HG03354 (cell line): Measurements from ENCODE around the gene RAB14.
"Not testable (repeated sequence)": the region's sequence is repeated elsewhere in the genome, so short reads cannot be mapped to it uniquely, and the experiment has no call there.

Experiments
- ATAC-seq: cut with Tn5 transposase; IDR thresholded peaks from one replicate; pipeline ENCODE4 v1.9.1; 2021; ENCODE audit warnings: mild to moderate bottlenecking; ENCODE audit not compliant: unreplicated experiment, poor library complexity, severe bottlenecking

The RAB14 gene

GRCh38 chr9:121171236-121171635, 30.4 kb downstream of the RAB14 start:
- no peak for ATAC-seq

DNA sequence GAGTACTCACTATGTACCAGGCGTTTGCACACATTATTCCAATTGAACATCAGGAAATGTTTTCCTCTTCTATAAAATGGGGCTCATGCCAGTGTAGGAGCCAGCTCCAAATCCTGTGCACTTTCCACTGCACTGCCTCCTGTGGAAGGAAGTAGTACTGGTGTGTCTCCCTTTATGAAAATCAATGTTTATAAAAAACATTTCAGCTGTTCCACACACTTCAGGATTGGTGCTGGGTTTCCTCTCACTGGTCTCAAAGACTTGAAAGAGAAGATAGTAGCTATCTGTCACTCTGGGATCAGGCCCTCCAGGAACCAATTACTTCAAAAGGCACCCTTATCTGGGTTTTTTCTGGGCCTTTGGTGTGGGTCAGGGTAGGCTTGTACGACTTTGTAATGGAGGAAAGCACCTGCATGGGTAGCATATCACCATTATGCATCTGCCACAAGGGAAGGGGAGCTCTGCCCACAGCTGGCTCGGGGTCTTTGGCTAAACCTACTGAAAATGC, 32.5 kb downstream of the RAB14 start:
- ATAC-seq: no peak

DNA sequence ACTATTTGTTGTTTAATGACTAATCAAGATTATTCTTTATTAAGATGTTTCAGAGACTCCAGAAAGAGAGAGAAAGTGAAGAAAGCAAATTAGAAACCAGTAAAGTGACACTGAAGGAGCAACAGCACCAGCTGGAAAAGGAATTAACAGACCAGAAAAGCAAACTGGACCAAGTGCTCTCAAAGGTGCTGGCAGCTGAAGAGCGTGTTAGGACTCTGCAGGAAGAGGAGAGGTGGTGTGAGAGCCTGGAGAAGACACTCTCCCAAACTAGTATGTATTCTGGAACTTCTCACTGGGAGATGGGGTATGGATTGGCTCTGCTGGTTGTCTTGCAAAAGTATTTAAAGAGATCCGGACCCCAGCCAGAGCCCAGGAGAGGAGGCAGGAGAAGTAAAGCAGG, 33.6 kb downstream of the RAB14 start:
- ATAC-seq: no peak

- no peak for ATAC-seq
These were observed 41.6 kb downstream of the RAB14 start for GRCh38 chr9:121160025-121160424.

DNA sequence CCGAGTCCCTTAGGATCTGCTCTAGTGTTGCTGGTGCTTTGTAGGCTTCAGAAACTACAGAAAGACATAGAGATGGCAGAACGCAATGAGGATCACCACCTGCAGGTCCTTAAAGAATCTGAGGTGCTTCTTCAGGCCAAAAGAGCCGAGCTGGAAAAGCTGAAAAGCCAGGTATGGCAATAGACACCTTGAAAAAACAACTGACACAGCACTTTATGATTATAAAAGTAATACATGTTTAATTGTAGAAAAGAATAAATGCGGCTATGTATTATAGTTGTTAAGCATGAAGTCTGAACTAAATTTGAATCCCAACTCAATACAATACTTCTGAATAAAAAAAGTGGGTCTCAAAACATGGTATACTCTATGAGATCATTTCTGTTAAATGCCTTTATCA, 43.7 kb downstream of the RAB14 start:
- no peak for ATAC-seq

- peak; percentile 80 for ATAC-seq
These were observed 45.4 kb downstream of the RAB14 start for GRCh38 chr9:121156263-121156731.

GRCh38 chr9:121154782-121155181, 46.9 kb downstream of the RAB14 start:
- ATAC-seq: no peak

DNA sequence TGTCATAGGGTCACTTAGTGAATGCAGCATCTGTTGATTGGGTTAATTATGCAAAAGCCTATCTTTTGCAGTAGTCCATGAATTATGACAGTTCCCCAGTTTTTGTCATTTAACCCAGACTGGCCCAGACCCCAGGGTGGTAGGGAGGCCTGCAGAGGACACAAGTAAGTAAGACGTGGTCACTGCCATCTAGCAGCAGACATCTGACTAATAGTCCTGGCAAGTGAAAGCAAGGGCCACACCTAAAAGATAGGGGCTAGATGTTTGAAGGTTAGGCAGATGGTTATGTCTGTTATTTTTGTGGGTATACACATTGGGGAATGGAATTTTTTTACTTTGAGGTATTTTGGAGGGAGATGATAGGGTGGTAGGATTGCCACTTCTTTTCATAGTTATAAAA, 48.0 kb downstream of the RAB14 start:
- no peak for ATAC-seq

GRCh38 chr9:121150188-121150587, 51.5 kb downstream of the RAB14 start:
- no peak for ATAC-seq

- no peak for ATAC-seq
These were observed 57.2 kb downstream of the RAB14 start for GRCh38 chr9:121144482-121144881.

- ATAC-seq: no peak
These were observed 57.9 kb downstream of the RAB14 start for GRCh38 chr9:121143771-121144170.

DNA sequence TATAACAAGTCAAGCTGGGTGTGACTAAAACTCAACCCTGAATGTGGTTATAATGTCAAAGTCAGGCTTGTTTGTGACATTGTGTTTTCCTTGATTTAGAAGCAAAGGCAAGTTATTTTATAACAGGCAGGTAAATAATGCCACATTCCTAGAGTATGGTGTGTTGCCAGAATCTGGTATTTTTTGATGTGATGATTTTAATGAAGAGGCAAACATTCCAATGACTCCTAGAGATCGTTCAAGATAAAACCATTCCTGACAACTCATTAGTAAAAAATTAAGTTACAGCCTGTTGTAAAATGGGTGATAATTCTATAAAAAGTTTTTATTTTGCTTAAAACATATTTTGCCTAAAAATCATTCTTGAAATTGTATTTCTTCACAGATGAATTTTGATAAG, 60.0 kb downstream of the RAB14 start:
- no peak for ATAC-seq

DNA sequence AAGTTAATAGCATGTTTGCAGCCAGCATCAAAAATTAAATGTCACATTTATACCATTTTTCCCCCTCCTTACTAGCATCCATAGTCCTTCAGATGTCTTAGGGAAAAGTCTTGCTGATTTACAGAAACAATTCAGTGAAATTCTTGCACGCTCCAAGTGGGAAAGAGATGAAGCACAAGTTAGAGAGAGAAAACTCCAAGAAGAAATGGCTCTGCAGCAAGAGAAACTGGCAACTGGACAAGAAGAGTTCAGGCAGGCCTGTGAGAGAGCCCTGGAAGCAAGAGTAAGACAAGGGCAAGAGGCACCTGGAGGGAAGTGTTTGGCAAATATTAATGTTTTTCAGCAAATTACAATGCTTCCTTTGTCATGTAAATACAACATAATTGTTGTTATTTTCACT, 60.4 kb downstream of the RAB14 start:
- ATAC-seq: no peak

GRCh38 chr9:121140162-121140561, 61.5 kb downstream of the RAB14 start:
- ATAC-seq: no peak

- no peak for ATAC-seq
These were observed 62.7 kb downstream of the RAB14 start for GRCh38 chr9:121138973-121139372.

DNA sequence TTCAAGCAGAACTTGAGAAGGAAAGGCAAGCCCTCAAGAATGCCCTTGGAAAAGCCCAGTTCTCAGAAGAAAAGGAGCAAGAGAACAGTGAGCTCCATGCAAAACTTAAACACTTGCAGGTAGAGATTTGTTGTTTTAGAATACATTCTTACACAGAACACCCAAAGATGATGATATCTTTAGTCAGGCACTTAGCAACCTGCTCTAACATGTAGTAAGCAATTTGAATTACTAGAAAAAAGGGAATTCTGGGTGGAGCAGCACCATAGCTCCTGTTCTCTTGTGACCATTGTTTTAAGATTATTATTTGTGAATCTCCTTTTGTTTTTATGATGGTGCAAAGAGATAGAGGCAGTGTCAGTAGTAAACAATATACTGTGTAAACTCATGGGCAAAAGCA, 63.1 kb downstream of the RAB14 start:
- no peak for ATAC-seq

DNA sequence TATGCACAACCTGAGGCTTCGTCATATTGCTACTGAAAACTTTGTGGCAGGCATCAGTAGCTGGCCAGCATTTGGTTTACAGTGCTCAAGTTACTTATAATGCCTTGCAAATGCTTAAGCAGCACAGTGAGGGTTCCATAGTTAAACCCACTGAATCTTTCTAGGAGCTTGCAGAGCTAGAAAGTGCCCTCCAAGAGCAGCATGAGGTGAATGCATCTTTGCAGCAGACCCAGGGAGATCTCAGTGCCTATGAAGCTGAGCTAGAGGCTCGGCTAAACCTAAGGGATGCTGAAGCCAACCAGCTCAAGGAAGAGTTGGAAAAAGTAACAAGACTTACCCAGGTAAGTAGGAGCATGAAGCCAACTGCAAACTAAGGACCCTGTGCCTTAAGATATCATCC, 66.0 kb downstream of the RAB14 start:
- ATAC-seq: no peak

GRCh38 chr9:121133104-121133816, 68.4 kb downstream of the RAB14 start:
- no peak for ATAC-seq

DNA sequence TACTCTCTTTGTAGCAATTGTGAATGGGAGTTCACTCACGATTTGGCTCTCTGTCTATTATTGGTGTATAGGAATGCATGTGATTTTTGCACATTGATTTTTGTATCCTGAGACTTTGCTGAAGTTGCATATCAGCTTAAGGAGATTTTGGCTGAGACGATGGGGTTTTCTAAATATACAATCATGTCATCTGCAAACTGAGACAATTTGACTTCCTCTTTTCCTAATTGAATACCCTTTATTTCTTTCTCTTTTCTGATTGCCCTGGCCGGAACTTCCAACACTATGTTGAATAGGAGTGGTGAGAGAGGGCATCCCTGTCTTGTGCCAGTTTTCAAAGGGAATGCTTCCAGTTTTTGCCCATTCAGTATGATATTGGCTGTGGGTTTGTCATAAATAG, 72.3 kb downstream of the RAB14 start:
- ATAC-seq: not testable (repeated sequence)
